Calu3 (cell line): ENCODE results near the gene FUCA1. TPM values are rescaled to one million over a fixed set of nuclear protein-coding genes. Genes with fewer than 3 reads are reported as not detected.

Source experiments
- BruUV-seq: library from RNA; stranded (reverse); fragments of 400-500 nt; replicated peaks from 2 replicates; lab custom pipeline; 2021; lab: Mats Ljungman, UMichigan
- CTCF ChIA-PET: fragments of 300-600 bp; sonication (Branson Sonifier 250); formaldehyde crosslinking; loops from one replicate; lab custom pipeline; 2022; ENCODE audit warnings: antibody characterized with exemption; lab: Charles Lee
- DNase-seq: peaks from one replicate; pipeline ENCODE4 v3.0.0; 2022
- H3K27ac Mint-ChIP-seq: one replicate; pipeline ENCODE4 v1.8.0; 2022; ENCODE audit warnings: mixed read lengths; ENCODE audit not compliant: unreplicated experiment
- H3K27me3 Mint-ChIP-seq: one replicate; pipeline ENCODE4 v1.8.0; 2022; ENCODE audit warnings: mixed read lengths; ENCODE audit not compliant: unreplicated experiment
- H3K36me3 Mint-ChIP-seq: one replicate; pipeline ENCODE4 v1.8.0; 2022; ENCODE audit warnings: mild to moderate bottlenecking, moderate library complexity, mixed read lengths; ENCODE audit not compliant: insufficient read depth, unreplicated experiment
- H3K4me1 Mint-ChIP-seq: one replicate; pipeline ENCODE4 v1.8.0; 2022; ENCODE audit warnings: mild to moderate bottlenecking, low read depth, mixed read lengths; ENCODE audit not compliant: unreplicated experiment
- H3K4me3 Mint-ChIP-seq: one replicate; pipeline ENCODE4 v1.8.0; 2022; ENCODE audit warnings: mild to moderate bottlenecking, low read depth, moderate library complexity, mixed read lengths; ENCODE audit not compliant: unreplicated experiment
- H3K9me3 Mint-ChIP-seq: one replicate; pipeline ENCODE4 v1.8.0; 2022; ENCODE audit warnings: low read depth, mixed read lengths; ENCODE audit not compliant: unreplicated experiment
- CTCF ChIP-seq: fragments of 200-600 bp; IDR thresholded peaks from one replicate; pipeline ENCODE4 v1.8.0; 2022; ENCODE audit warnings: antibody characterized with exemption; ENCODE audit not compliant: unreplicated experiment
- intact Hi-C: fragments of 100-400 bp; cut with micrococcal nuclease; formaldehyde crosslinking; loops from one replicate; pipeline ENCODE4 v1.10.0; 2022; ENCODE audit not compliant: unreplicated experiment
- total RNA-seq: library from RNA; stranded (reverse); gene quantifications from 2 replicates; pipeline ENCODE4 v1.2.3, GENCODE V29; 2022

FUCA1 gene
- total RNA-seq, 1 experiment from 2014 or later = 17.2 TPM

GRCh38 chr1:23801876-23802275 lies 66.2 kb downstream of the FUCA1 start:
- CTCF ChIA-PET = interaction anchor here (0.8 kb wide), 1 partner anchor 30 kb away, joined by 3 read pairs; no protein-coding TSS in a partner anchor
- H3K4me3 Mint-ChIP-seq = no peak overlapping the region
- BruUV-seq = no TSS peak
- no peaks in the 10 kb centered on the region for H3K9me3 Mint-ChIP-seq
- peak overlapping the region; percentile 93 for H3K27ac Mint-ChIP-seq
- TF ChIP-seq CTCF = no peak
- no peak for DNase-seq
- H3K4me1 Mint-ChIP-seq = no peaks in the 10 kb centered on the region
- intact Hi-C loops = loop anchor here (10.0 kb wide), 1 partner anchor 343 kb away; the partner anchor contains the start of gene IL22RA1
- no peaks in the 10 kb centered on the region for H3K27me3 Mint-ChIP-seq
- H3K36me3 Mint-ChIP-seq = peaks cover 50% of the 10 kb centered on the region

- peaks cover 54% of the 10 kb centered on the region for H3K36me3 Mint-ChIP-seq
- H3K4me1 Mint-ChIP-seq = no peaks in the 10 kb centered on the region
- intact Hi-C loops = loop anchor here (10.0 kb wide), 1 partner anchor 343 kb away; the partner anchor contains the start of gene IL22RA1
- TF ChIP-seq CTCF = no peak
- H3K27ac Mint-ChIP-seq = peak overlapping the region; percentile 93
- H3K27me3 Mint-ChIP-seq = no peaks in the 10 kb centered on the region
- no peak for DNase-seq
- CTCF ChIA-PET = interaction anchor here (0.8 kb wide), 1 partner anchor 30 kb away, joined by 3 read pairs; no protein-coding TSS in a partner anchor
- no TSS peak for BruUV-seq
- no peaks in the 10 kb centered on the region for H3K9me3 Mint-ChIP-seq
- H3K4me3 Mint-ChIP-seq = peak overlapping the region; percentile 83
These were observed 66.7 kb downstream of the FUCA1 start for GRCh38 chr1:23801338-23801748.

- H3K4me3 Mint-ChIP-seq = peak within 1 kb of the TSS; percentile 83
- intact Hi-C loops = loop anchor here (10.0 kb wide), 1 partner anchor 344 kb away; the partner anchor contains the start of gene IL22RA1
- H3K9me3 Mint-ChIP-seq = no peaks in the 10 kb centered on the region
- H3K27ac Mint-ChIP-seq = peak within 1 kb of the TSS; percentile 93
- H3K27me3 Mint-ChIP-seq = no peaks in the 10 kb centered on the region
- CTCF ChIA-PET = interaction anchor here (0.8 kb wide), 1 partner anchor 29 kb away, joined by 3 read pairs; no protein-coding TSS in a partner anchor
- H3K4me1 Mint-ChIP-seq = no peaks in the 10 kb centered on the region
- peak; percentile 90 for DNase-seq
- TF ChIP-seq CTCF = no peak
- peaks cover 56% of the 10 kb centered on the region for H3K36me3 Mint-ChIP-seq
- BruUV-seq = no TSS peak
These were observed 67.4 kb downstream of the FUCA1 start, which contains the start of gene GALE for GRCh38 chr1:23800400-23801337. TSS of gene GALE (minus strand) at chr1:23800754. CDS start at chr1:23799007, 1,747 bp downstream.

GRCh38 chr1:23799570-23800399 lies 68.3 kb downstream of the FUCA1 start:
- H3K4me3 Mint-ChIP-seq = peak overlapping the region; percentile 83
- no peaks in the 10 kb centered on the region for H3K9me3 Mint-ChIP-seq
- intact Hi-C loops = loop anchor here (10.0 kb wide), 1 partner anchor 345 kb away; the partner anchor contains the start of gene IL22RA1

More at GRCh38 chr1:23799570-23800399, 68.3 kb downstream of the FUCA1 start:
- BruUV-seq = TSS peak; percentile 92
- CTCF ChIA-PET = interaction anchor here (0.5 to 1.7 kb wide), 7 partner anchors 9 to 884 kb away, joined by 3 to 5 read pairs (median 4); partner anchors contain the start of gene LYPLA2
- Mint-ChIP-seq H3K27me3 (no peaks in the 10 kb centered on the region), H3K27ac (peak overlapping the region; percentile 93), H3K4me1 (no peaks in the 10 kb centered on the region), H3K36me3 (peaks cover 65% of the 10 kb centered on the region)
- DNase-seq = peak; percentile 90
- no peak for TF ChIP-seq CTCF
